Gastroesophageal sphincter (tissue), 4 donors: ENCODE results near the gene YTHDF1. TPM values are rescaled to one million over a fixed set of nuclear protein-coding genes. Genes with fewer than 3 reads are reported as not detected.

Experiments used
- ATAC-seq: fragments of 150-250 bp; one replicate; pipeline ENCODE4 v1.9.1; 2016; ENCODE audit warnings: mild to moderate bottlenecking, moderate library complexity
- H3K27ac ChIP-seq, 4 donors: fragments of 200-600 bp; sonication (generic) in 3 of 4; 1 replicate in 3 of 4; 2 replicates in 1 of 4; pipeline ENCODE4 v1.5.1; 2016 to 2019
- H3K27me3 ChIP-seq: fragments of 200-600 bp; sonication (generic); one replicate; pipeline ENCODE4 v1.5.1; 2019
- H3K36me3 ChIP-seq, 2 donors: fragments of 200-600 bp; sonication (generic); one replicate each; pipeline ENCODE4 v1.5.1; 2019; ENCODE audit warnings: control low read depth in 1 of 2
- H3K4me1 ChIP-seq, 3 donors: fragments of 200-600 bp; sonication (generic); 1 replicate in 2 of 3; 2 replicates in 1 of 3; pipeline ENCODE4 v1.5.1; 2016 to 2019; ENCODE audit warnings: control low read depth in 2 of 3
- H3K4me3 ChIP-seq, 2 donors: fragments of 200-600 bp; sonication (generic); one replicate each; pipeline ENCODE4 v1.5.1; 2019; ENCODE audit warnings: mild to moderate bottlenecking in 1 of 2, moderate library complexity in 1 of 2
- H3K9me3 ChIP-seq, 3 donors: fragments of 200-600 bp; sonication (generic); one replicate each; pipeline ENCODE4 v1.5.1; 2017 to 2019; ENCODE audit warnings: control low read depth in 2 of 3
- CTCF ChIP-seq, 4 experiments: fragments of 200-600 bp in 2 of 4; fragments of 450-650 bp in 2 of 4; sonication (generic) in 1 of 4; IDR thresholded peaks; one replicate each; pipeline ENCODE4 v1.5.1; 2017 to 2019; ENCODE audit warnings: antibody characterized with exemption in 4 of 4, mild to moderate bottlenecking in 2 of 4, moderate library complexity in 2 of 4
- EP300 ChIP-seq: sonication (generic); formaldehyde crosslinking; IDR thresholded peaks from one replicate; pipeline ENCODE4 v1.6.1; 2017; ENCODE audit warnings: antibody characterized with exemption, mild to moderate bottlenecking
- POLR2A ChIP-seq, 2 donors: fragments of 450-650 bp; IDR thresholded peaks; one replicate each; pipeline ENCODE4 v1.6.1; 2017; ENCODE audit warnings: antibody characterized with exemption in 2 of 2, mild to moderate bottlenecking in 2 of 2, moderate library complexity in 1 of 2
- POLR2AphosphoS5 ChIP-seq: sonication (generic); formaldehyde crosslinking; IDR thresholded peaks from one replicate; pipeline ENCODE4 v1.6.1; 2017; ENCODE audit warnings: antibody characterized with exemption
- WGBS, 2 donors: methylation state at CpG; one replicate each; pipeline ENCODE4 v1.1.5; 2018; ENCODE audit warnings: low coverage in 1 of 2; 5-methylcytosine and 5-hydroxymethylcytosine counted together
- total RNA-seq, 4 donors: library from RNA; depleted of rRNA; stranded (reverse); fragments of >200 nt; gene quantifications; one replicate each; pipeline ENCODE4 v1.1.0, GENCODE V29; 2016

YTHDF1 gene
- total RNA-seq: 10 to 100 TPM; 20.2 to 35.8 (median 34.2) TPM

- TF ChIP-seq POLR2A (IDR thresholded peaks at IDR 0.05): peak; percentile 59 to 66
- TF ChIP-seq EP300: no peak
- no peak for TF ChIP-seq CTCF (IDR thresholded peaks at IDR 0.05)
- TF ChIP-seq POLR2AphosphoS5: peak; percentile 84
- H3K27ac ChIP-seq: peak within 1 kb of the TSS; percentile 35 to 92 (median 87)
- H3K36me3 ChIP-seq: peaks cover 0 to 37% of the 10 kb centered on the region in 2 donors
- peak; percentile 95 for ATAC-seq
- no CpG with 5 or more reads among the region's 96 CpGs for WGBS, 2 donors
- H3K9me3 ChIP-seq: no peaks in the 10 kb centered on the region
- peak within 1 kb of the TSS; percentile 85 to 96 for H3K4me3 ChIP-seq
- H3K27me3 ChIP-seq: peaks cover 19% of the 10 kb centered on the region
- H3K4me1 ChIP-seq: peaks cover 0 to 52% (median 17%) of the 10 kb centered on the region in 3 donors
Measured at GRCh38 chr20:63216041-63216848, at the start of gene YTHDF1. Gene YTHDF1 (minus strand): TSS chr20:63216131. CDS start chr20:63215892, 239 bp downstream.

- Histone ChIP-seq H3K4me3 (no peak overlapping the region), H3K4me1 (no peaks in the 10 kb centered on the region), H3K36me3 (no peaks in the 10 kb centered on the region), H3K9me3 (no peaks in the 10 kb centered on the region), H3K27ac (no peak overlapping the region), H3K27me3 (peaks cover 82% of the 10 kb centered on the region)
- TF ChIP-seq POLR2A (IDR thresholded peaks at IDR 0.05) (no peak), CTCF (IDR thresholded peaks at IDR 0.05) (no peak), POLR2AphosphoS5 (no peak), EP300 (no peak)
- ATAC-seq: no peak
- 21 to 40% methylated on average over 2 to 3 of the region's 14 CpGs for WGBS, 2 donors
Measured at GRCh38 chr20:63264519-63264918, 48.6 kb upstream of the YTHDF1 start.

DNA sequence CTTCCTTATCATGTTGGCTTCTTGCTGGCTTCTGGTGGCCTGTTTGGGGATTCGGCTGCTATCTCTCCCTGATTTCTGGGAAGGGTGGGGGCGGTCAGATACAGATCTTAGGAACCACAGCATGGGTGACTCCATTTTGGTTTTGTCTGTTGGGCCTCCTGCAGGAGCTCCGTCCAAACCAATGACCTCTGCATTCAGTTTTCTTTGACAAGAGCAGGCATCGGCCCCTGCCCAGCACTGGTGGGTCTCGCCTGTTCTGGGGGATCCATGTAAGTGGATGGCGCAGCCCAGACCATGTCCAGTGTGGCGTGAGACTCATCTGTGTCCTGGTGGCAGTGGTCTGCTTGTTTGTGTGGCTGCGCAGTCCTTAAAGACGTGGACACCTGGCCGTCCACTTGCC lies 48.1 kb upstream of the YTHDF1 start:
- 71% methylated on average over 7 of the region's 10 CpGs; no CpG with 5 or more reads in 1 of the 2 donors for WGBS, 2 donors
- ATAC-seq: no peak
- Histone ChIP-seq H3K36me3 (no peaks in the 10 kb centered on the region), H3K27me3 (peaks cover 88% of the 10 kb centered on the region), H3K27ac (no peak overlapping the region), H3K4me3 (no peak overlapping the region), H3K4me1 (no peaks in the 10 kb centered on the region), H3K9me3 (no peaks in the 10 kb centered on the region)
- TF ChIP-seq POLR2AphosphoS5: no peak
- TF ChIP-seq POLR2A (IDR thresholded peaks at IDR 0.05): no peak
- no peak for TF ChIP-seq EP300
- no peak for TF ChIP-seq CTCF (IDR thresholded peaks at IDR 0.05)

DNA sequence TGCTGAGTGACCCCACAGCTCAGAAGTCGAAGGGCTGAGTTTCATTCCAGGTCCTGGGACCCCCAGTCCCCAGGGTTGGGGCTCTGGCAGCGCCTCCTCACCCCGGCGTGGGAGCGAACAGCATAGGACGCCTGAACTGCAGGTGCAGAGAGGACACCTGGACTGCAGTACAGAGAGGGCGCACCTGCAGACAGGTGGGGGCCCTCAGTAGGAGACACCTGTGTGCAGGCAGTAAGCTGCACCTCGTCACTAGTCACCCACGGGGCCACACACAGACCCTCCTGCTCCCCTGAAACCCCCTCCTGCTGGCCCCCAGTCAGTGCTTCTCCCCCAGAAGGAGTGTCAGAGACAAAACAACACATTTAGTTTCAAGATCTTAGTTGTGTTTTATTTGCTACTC lies 46.9 kb upstream of the YTHDF1 start:
- TF ChIP-seq CTCF (IDR thresholded peaks at IDR 0.05) (no peak), POLR2AphosphoS5 (no peak), POLR2A (IDR thresholded peaks at IDR 0.05) (no peak), EP300 (no peak)
- 81 to 94% methylated on average over 3 to 9 of the region's 9 CpGs for WGBS, 2 donors
- no peak for ATAC-seq
- H3K27ac ChIP-seq: no peak overlapping the region
- H3K27me3 ChIP-seq: peaks cover 92% of the 10 kb centered on the region
- no peaks in the 10 kb centered on the region for H3K9me3 ChIP-seq
- no peaks in the 10 kb centered on the region for H3K4me1 ChIP-seq
- H3K4me3 ChIP-seq: no peak overlapping the region
- no peaks in the 10 kb centered on the region for H3K36me3 ChIP-seq
